Parathyroid adenoma (tissue), 2 donors: ENCODE data around the gene FBXO42.
"Not testable (repeated sequence)": the region's sequence is repeated elsewhere in the genome, so short reads cannot be mapped to it uniquely, and the experiment has no call there.

Source experiments
- H2AFZ ChIP-seq: fragments of 300-600 bp; sonication (generic); one replicate; pipeline ENCODE4 v1.7.0; 2017; ENCODE audit warnings: antibody characterized with exemption, mild to moderate bottlenecking
- H3K27ac ChIP-seq: fragments of 300-600 bp; sonication (generic); one replicate; pipeline ENCODE4 v1.7.0; 2017
- H3K27me3 ChIP-seq: fragments of 300-600 bp; sonication (generic); one replicate; pipeline ENCODE4 v1.7.0; 2017; ENCODE audit warnings: low read length; ENCODE audit not compliant: control insufficient read depth, insufficient read depth
- H3K36me3 ChIP-seq: fragments of 300-600 bp; sonication (generic); one replicate; pipeline ENCODE4 v1.7.0; 2017; ENCODE audit warnings: low read length; ENCODE audit not compliant: control insufficient read depth, insufficient read depth
- H3K4me1 ChIP-seq: fragments of 300-600 bp; sonication (generic); one replicate; pipeline ENCODE4 v1.7.0; 2017; ENCODE audit warnings: control low read depth
- H3K4me2 ChIP-seq: fragments of 300-600 bp; sonication (generic); one replicate; pipeline ENCODE4 v1.7.0; 2017; ENCODE audit warnings: low read length
- H3K4me3 ChIP-seq: fragments of 300-600 bp; sonication (generic); one replicate; pipeline ENCODE4 v1.7.0; 2017; ENCODE audit warnings: low read depth, low read length
- H3K79me2 ChIP-seq: fragments of 300-600 bp; sonication (generic); one replicate; pipeline ENCODE4 v1.7.0; 2017; ENCODE audit warnings: control low read depth
- H3K9ac ChIP-seq: fragments of 300-600 bp; sonication (generic); one replicate; pipeline ENCODE4 v1.7.0; 2017; ENCODE audit warnings: mild to moderate bottlenecking
- H3K9me3 ChIP-seq: fragments of 300-600 bp; sonication (generic); one replicate; pipeline ENCODE4 v1.7.0; 2017; ENCODE audit warnings: low read length; ENCODE audit not compliant: control insufficient read depth
- TF ChIP-seq, protein P1 (sequence below): fragments of 300-600 bp; sonication (generic); IDR thresholded peaks from one replicate; pipeline ENCODE4 v1.7.0; 2017; ENCODE audit warnings: antibody characterized with exemption, mild to moderate bottlenecking
- donor health status: primary hyperparathyroidism.

Gene FBXO42

DNA sequence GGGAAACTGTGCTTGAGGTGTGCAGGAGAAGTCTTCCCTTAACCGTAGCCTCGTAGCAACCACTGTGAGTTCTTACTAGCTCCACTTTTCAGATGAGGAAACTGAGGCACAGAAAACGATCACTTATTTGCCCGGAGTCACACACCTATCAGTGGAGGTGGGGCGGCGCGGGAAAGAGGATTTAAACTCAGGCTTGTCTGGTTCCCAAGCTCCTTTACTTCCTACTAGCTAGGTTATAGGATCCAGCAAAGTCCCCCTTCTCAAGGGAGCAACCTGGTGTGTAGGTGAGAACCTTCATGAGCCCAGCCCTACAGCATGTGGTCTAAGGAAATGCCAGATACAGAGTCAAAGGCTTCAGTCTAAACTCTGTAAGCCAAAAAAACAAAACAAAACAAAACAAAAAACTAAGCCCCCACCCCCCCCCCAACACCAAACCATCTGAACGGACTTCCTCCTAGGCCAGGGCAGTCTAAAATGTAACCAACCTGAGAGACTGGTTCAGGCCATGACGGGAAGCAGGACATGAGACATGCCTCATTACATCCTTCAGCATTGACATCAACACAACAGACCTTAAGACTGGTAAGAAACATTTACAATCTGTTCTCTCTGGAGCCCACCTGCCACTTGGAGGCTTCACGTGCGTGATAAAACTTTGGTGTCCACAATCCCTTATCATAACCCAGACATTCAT, 709 bp upstream of the FBXO42 start:
- H3K4me2 ChIP-seq: peak overlapping the region; percentile 99
- peak overlapping the region; percentile 95 for H3K4me3 ChIP-seq
- H3K27ac ChIP-seq: peak overlapping the region; percentile 80
- H3K9ac ChIP-seq: no peak overlapping the region
- H3K4me1 ChIP-seq: no peaks in the 10 kb centered on the region
- H2AFZ ChIP-seq: peak overlapping the region; percentile 93
- TF ChIP-seq, protein P1, sequence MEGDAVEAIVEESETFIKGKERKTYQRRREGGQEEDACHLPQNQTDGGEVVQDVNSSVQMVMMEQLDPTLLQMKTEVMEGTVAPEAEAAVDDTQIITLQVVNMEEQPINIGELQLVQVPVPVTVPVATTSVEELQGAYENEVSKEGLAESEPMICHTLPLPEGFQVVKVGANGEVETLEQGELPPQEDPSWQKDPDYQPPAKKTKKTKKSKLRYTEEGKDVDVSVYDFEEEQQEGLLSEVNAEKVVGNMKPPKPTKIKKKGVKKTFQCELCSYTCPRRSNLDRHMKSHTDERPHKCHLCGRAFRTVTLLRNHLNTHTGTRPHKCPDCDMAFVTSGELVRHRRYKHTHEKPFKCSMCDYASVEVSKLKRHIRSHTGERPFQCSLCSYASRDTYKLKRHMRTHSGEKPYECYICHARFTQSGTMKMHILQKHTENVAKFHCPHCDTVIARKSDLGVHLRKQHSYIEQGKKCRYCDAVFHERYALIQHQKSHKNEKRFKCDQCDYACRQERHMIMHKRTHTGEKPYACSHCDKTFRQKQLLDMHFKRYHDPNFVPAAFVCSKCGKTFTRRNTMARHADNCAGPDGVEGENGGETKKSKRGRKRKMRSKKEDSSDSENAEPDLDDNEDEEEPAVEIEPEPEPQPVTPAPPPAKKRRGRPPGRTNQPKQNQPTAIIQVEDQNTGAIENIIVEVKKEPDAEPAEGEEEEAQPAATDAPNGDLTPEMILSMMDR: no peak
- H3K36me3 ChIP-seq: no peaks in the 10 kb centered on the region
- H3K9me3 ChIP-seq: no peaks in the 10 kb centered on the region
- no peaks in the 10 kb centered on the region for H3K79me2 ChIP-seq
- no peaks in the 10 kb centered on the region for H3K27me3 ChIP-seq

DNA sequence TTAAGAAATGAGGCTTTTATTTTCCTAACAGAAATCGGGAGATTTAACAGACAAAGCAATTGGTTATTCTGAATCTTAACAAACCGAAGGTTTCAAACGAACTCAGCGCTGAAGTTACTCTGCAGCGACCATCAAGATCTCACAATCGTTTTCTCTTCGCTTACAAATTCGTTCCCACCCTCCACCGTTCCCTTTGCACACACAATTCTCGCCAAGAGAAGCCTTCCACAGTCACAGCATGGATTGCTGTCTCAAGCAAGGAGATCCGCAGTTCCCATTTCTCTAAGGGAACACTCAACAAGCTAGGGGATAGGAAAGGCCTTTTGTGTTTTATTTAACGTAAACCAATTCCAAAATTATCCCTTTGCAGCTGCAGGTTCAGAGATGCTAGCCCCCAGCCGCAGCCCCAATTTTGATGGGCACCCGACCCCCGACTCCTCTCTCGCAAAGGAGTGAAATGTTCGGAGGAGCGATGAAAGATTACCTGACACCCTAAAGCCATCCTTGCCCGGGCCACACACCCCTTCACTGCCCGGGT, 755 bp downstream of the FBXO42 start:
- H2AFZ ChIP-seq: peak overlapping the region; percentile 93
- TF ChIP-seq, protein P1: no peak
- no peaks in the 10 kb centered on the region for H3K36me3 ChIP-seq
- peak overlapping the region; percentile 89 for H3K9ac ChIP-seq
- no peaks in the 10 kb centered on the region for H3K4me1 ChIP-seq
- H3K4me2 ChIP-seq: peak overlapping the region; percentile 99
- peaks cover 5% of the 10 kb centered on the region for H3K79me2 ChIP-seq
- no peaks in the 10 kb centered on the region for H3K27me3 ChIP-seq
- H3K9me3 ChIP-seq: no peaks in the 10 kb centered on the region
- peak overlapping the region; percentile 80 for H3K27ac ChIP-seq
- peak overlapping the region; percentile 95 for H3K4me3 ChIP-seq

DNA sequence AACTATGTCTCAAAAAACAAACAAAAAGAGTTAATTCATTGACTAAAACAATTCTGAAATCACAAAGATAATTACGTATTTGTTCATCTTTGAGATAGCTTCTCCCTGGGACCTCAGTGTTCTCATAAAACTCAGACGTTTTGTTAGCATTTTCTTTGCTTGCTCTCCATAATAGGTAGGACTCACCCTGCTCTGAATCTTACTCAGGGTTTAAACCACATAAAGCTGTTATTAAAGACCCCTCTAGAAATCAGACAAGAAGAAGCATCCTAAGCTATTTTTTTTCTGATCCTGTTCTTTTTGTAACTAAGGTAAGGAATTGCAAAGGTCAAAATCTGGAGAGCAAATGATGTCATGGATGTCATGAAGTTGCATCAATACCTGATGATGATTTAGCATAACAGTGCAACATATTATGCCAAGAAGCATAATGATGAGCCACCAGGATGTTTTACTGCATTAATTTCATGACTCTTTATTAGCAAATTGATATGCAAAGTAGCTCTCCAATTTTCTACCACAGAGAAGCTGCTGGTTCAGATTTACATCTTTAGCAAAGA, 2.4 kb downstream of the FBXO42 start:
- no peak overlapping the region for H3K4me2 ChIP-seq
- H3K9ac ChIP-seq: no peak overlapping the region
- no peaks in the 10 kb centered on the region for H3K27me3 ChIP-seq
- peaks cover 11% of the 10 kb centered on the region for H3K79me2 ChIP-seq
- H3K27ac ChIP-seq: no peak overlapping the region
- no peaks in the 10 kb centered on the region for H3K9me3 ChIP-seq
- no peak overlapping the region for H2AFZ ChIP-seq
- H3K36me3 ChIP-seq: no peaks in the 10 kb centered on the region
- H3K4me1 ChIP-seq: no peaks in the 10 kb centered on the region
- no peak overlapping the region for H3K4me3 ChIP-seq
- TF ChIP-seq, protein P1: no peak

DNA sequence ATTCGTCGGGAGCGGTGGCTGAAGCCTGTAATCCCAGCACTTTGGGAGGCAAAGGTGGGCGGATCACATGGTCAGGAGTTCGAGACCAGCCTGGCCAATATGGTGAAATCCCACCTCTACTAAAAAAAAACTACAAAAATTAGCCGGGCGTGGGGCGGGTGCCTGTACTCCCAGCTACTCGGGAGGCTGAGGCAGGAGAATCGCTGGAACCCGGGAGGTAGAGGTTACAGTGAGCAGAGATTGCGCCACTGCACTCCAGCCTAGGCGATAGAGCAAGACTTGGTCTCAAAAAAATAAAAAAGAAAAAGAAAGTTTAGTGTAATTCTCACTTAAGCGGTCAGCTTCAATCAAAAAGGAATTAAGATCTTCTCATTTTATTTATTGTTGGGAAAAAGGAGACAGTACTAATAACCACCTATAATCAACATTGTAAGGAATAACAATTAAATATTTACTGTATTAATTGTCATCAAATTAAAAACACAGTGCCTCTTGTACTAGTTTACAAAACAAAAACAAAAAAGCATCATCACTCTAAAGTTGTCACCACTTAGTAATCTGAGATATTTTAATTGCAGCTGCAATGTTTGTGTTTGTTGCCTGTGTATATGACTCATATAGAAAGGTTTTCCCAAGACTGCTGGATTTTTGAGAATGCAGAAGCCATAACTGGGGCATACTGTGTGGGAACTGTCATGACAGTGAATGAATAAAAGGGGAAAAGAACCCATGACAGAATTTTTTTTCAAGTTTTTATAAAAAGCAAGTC, 3.7 kb downstream of the FBXO42 start:
- no peak overlapping the region for H3K27ac ChIP-seq
- no peaks in the 10 kb centered on the region for H3K9me3 ChIP-seq
- H3K4me3 ChIP-seq: no peak overlapping the region
- peaks cover 15% of the 10 kb centered on the region for H3K79me2 ChIP-seq
- no peak overlapping the region for H3K9ac ChIP-seq
- no peaks in the 10 kb centered on the region for H3K27me3 ChIP-seq
- H3K4me1 ChIP-seq: no peaks in the 10 kb centered on the region
- H3K36me3 ChIP-seq: no peaks in the 10 kb centered on the region
- no peak overlapping the region for H2AFZ ChIP-seq
- TF ChIP-seq, protein P1: no peak
- H3K4me2 ChIP-seq: no peak overlapping the region

DNA sequence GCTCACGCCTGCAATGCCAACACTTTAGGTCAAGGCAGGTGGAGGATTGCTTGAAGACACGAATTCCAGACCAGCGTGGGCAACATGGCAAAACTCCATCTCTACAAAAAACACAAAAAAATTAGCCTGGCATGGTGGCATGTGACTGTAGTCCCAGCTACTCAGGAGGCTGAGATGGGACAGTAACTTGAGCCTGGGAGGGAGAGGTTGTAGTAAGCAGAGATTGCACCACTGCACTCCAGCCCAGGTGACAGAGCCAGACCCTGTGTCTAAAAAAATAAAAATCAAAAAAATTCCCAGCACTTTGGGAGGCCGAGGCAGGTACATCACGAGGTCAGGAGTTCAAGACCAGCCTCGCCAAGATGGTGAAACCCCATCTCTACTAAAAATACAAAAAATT, 9.0 kb downstream of the FBXO42 start:
- H3K4me1 ChIP-seq, H3K4me3 ChIP-seq, H3K9me3 ChIP-seq, H3K27me3 ChIP-seq, H3K36me3 ChIP-seq, H2AFZ ChIP-seq, H3K9ac ChIP-seq, H3K4me2 ChIP-seq, H3K27ac ChIP-seq: not testable (repeated sequence)
- H3K79me2 ChIP-seq: peaks cover 27% of the 10 kb centered on the region
